Nephron (organoid): ENCODE data around the gene S100P.
A peak's percentile ranks its signal among the peaks of the same experiment; 100 is the strongest.

Source experiments
- H3K27ac Mint-ChIP-seq, 3 experiments: 2 replicates each; pipeline ENCODE4 v1.8.0; 2020; ENCODE audit warnings: mixed read lengths in 3 of 3, mild to moderate bottlenecking in 2 of 3, moderate library complexity in 1 of 3
- H3K27me3 Mint-ChIP-seq: 2 replicates; pipeline ENCODE4 v1.8.0; 2021; ENCODE audit warnings: low read depth, mild to moderate bottlenecking, moderate library complexity, mixed read lengths
- H3K36me3 Mint-ChIP-seq: 2 replicates; pipeline ENCODE4 v1.8.0; 2020; ENCODE audit warnings: low read depth, mixed read lengths
- H3K4me1 Mint-ChIP-seq: 2 replicates; pipeline ENCODE4 v1.8.0; 2020; ENCODE audit warnings: mixed read lengths
- H3K4me3 Mint-ChIP-seq, 3 experiments: 2 replicates each; pipeline ENCODE4 v1.8.0; 2020; ENCODE audit warnings: mild to moderate bottlenecking in 3 of 3, mixed read lengths in 3 of 3, moderate library complexity in 2 of 3
- H3K9me3 Mint-ChIP-seq: 2 replicates; pipeline ENCODE4 v1.8.0; 2020; ENCODE audit warnings: mixed read lengths
- TF ChIP-seq, protein P1 (sequence below), 3 experiments: fragments of 200-600 bp; sonication (generic); IDR thresholded peaks; one replicate each; pipeline ENCODE4 v1.5.0; 2021; ENCODE audit warnings: antibody characterized with exemption in 3 of 3; ENCODE audit not compliant: unreplicated experiment in 3 of 3

S100P gene

DNA sequence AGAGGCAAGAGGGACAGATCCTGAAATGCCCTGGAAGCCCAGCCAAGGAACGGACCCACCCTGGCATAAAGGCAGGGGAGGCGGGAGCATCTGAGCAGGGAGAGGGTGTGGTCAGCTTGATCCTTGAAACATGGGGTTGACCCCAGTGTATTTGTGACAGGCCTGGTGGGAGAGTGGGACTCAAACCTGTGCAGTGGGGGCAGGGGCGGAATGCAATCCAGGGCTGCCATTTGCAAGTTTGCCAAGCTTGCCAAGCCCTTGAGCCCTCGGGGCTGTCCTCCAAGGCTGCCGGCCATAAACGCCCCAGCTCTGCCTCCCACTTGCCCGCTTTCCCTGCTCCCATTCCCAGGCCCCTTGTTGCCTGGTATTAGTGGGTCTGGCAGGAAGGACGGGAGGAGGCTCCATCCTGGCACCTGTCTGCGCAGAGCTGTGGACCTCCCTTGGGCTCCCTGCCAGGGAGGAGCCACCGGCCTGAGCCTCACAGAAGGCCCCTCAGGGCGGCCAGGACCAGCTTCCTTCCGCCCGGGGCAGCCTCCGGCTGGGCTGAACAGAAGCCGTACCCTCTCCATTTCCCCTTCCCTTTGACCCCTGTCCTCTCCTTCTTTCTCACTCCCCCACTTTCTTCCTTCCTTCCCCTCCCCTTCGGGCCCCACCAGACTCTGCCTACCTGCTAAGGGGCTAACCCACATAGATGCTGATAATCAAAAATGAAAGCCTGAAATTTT is 661 bp downstream of the S100P start:
- Mint-ChIP-seq H3K27ac (peak overlapping the region; percentile 42 to 64 (median 43)), H3K4me3 (no peak overlapping the region), H3K4me1 (peaks cover 24% of the 10 kb centered on the region), H3K36me3 (peaks cover 9% of the 10 kb centered on the region), H3K27me3 (no peaks in the 10 kb centered on the region), H3K9me3 (no peaks in the 10 kb centered on the region)
- TF ChIP-seq, protein P1, sequence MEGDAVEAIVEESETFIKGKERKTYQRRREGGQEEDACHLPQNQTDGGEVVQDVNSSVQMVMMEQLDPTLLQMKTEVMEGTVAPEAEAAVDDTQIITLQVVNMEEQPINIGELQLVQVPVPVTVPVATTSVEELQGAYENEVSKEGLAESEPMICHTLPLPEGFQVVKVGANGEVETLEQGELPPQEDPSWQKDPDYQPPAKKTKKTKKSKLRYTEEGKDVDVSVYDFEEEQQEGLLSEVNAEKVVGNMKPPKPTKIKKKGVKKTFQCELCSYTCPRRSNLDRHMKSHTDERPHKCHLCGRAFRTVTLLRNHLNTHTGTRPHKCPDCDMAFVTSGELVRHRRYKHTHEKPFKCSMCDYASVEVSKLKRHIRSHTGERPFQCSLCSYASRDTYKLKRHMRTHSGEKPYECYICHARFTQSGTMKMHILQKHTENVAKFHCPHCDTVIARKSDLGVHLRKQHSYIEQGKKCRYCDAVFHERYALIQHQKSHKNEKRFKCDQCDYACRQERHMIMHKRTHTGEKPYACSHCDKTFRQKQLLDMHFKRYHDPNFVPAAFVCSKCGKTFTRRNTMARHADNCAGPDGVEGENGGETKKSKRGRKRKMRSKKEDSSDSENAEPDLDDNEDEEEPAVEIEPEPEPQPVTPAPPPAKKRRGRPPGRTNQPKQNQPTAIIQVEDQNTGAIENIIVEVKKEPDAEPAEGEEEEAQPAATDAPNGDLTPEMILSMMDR (IDR thresholded peaks at IDR 0.05; ENCODE audit: unreplicated experiment in 3 of 3) = no peak

DNA sequence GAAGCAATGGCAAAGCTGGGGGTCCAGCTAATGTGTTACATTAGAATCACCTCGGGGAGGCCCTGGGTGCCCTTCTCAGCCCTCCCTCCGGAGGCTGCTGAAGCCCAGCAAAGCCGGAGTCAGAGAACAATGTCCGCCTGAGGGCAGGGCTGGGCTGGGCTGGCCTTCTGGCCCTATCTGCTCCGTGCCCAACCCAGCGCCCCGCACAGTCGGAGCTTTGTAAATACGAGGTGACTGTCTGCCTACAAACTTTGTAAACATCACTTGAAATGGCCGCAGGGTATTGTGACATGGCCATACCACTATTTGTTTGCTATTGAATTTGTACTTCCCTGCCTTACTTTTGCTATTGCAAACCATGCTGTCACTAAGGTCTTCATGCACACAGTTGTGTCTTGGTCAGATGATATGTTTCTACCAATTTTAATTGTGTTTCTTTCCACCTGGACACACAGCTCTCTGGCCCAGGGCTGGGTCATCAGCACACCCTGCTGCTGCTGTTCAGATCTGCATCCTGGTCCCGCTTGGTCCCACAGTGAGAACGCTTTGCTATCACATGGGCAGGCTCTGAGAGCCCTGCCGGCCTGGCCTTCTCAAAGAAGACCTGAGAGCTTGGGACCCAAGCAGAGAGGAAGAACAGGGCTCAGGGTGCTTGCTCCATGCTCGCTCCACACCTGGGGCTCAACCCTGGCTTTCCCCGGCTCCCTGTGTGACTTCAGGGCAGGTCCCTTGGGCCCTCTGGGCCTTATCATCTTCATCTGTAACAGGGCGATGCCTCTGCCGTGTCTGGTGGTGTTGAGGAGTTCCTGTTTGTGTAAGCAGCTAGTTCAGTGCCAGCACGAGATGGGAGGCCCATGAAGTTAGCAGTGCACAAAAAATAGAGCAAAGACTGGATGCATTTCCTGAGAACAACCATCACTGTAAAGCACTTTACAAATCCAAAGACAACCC is 2.3 kb downstream of the S100P start:
- peaks cover 24% of the 10 kb centered on the region for H3K4me1 Mint-ChIP-seq
- peak overlapping the region in 2 of 3 experiments; percentile 47 to 72 for H3K27ac Mint-ChIP-seq
- H3K36me3 Mint-ChIP-seq = peaks cover 24% of the 10 kb centered on the region
- TF ChIP-seq, protein P1 (IDR thresholded peaks at IDR 0.05; ENCODE audit: unreplicated experiment in 3 of 3) = no peak
- no peak overlapping the region for H3K4me3 Mint-ChIP-seq
- H3K27me3 Mint-ChIP-seq = no peaks in the 10 kb centered on the region
- H3K9me3 Mint-ChIP-seq = no peaks in the 10 kb centered on the region

DNA sequence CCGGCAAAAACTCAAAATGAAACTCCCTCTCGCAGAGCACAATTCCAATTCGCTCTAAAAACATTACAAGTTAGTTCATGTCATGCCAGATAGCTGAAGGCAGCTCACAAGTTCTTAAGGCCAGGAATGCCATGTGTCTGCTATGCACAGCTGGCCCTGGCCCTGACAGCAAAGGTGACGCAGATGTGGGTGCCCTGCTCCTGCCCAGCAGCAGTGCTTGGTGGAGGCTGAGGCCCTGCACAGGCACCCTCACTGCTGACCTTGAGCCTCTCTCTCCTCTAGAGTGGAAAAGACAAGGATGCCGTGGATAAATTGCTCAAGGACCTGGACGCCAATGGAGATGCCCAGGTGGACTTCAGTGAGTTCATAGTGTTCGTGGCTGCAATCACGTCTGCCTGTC is 2.9 kb downstream of the S100P start:
- peaks cover 24% of the 10 kb centered on the region for H3K4me1 Mint-ChIP-seq
- no peaks in the 10 kb centered on the region for H3K27me3 Mint-ChIP-seq
- H3K9me3 Mint-ChIP-seq = no peaks in the 10 kb centered on the region
- TF ChIP-seq, protein P1 (IDR thresholded peaks at IDR 0.05; ENCODE audit: unreplicated experiment in 3 of 3) = no peak
- H3K4me3 Mint-ChIP-seq = no peak overlapping the region
- H3K27ac Mint-ChIP-seq = peak overlapping the region in 1 of 3 experiments; percentile 47
- H3K36me3 Mint-ChIP-seq = peaks cover 27% of the 10 kb centered on the region

DNA sequence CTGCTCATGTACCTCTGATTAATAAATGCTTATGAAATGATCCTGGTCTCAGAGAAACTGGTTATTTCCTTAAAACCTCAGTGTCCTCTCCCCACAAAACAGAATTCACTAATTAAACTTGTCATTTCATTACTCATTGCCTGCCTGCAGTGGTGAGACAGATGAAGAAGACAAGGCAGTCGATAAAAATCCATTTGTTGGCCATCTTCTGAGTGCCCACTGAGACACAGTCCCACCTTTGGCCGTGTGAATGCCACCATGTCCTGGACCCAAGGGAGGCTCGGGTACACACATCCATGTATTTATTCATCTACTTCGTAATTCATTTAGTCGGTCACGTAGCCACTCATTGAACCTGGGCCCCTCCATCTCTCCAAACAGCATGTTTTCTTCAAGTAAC is 3.5 kb downstream of the S100P start:
- Mint-ChIP-seq H3K27ac (no peak overlapping the region), H3K4me3 (no peak overlapping the region)
- TF ChIP-seq, protein P1 (IDR thresholded peaks at IDR 0.05; ENCODE audit: unreplicated experiment in 3 of 3) = no peak

DNA sequence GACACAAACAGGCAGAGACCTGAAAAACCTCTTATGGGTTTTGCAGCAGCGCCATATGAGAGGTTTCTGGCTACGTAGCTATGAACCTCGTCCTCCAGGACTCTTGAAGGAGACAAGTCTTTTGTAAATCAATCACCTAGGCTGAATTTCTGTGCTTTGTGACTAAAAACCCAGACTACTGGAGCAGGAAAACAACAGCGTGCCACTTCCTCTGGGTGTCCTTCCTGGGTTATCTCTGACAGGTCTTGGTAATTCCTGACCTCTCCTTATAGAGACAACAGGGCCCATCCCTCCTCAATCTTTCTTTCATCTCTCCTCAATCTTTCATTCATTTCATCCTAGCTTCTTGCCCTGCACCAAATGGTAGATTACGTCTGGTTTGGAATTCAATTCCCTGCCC is 5.7 kb downstream of the S100P start:
- H3K27me3 Mint-ChIP-seq = no peaks in the 10 kb centered on the region
- TF ChIP-seq, protein P1 (IDR thresholded peaks at IDR 0.05; ENCODE audit: unreplicated experiment in 3 of 3) = no peak
- peaks cover 6% of the 10 kb centered on the region for H3K4me1 Mint-ChIP-seq
- H3K9me3 Mint-ChIP-seq = peaks cover 15% of the 10 kb centered on the region
- peaks cover 55% of the 10 kb centered on the region for H3K36me3 Mint-ChIP-seq
- no peak overlapping the region for H3K4me3 Mint-ChIP-seq
- no peak overlapping the region for H3K27ac Mint-ChIP-seq

More for the DNA sequence above, 3.5 kb downstream of the S100P start:
- Mint-ChIP-seq H3K4me1 (peaks cover 24% of the 10 kb centered on the region), H3K36me3 (peaks cover 32% of the 10 kb centered on the region), H3K9me3 (no peaks in the 10 kb centered on the region), H3K27me3 (no peaks in the 10 kb centered on the region)
